HL-60/S4 treated with retinoic acid at 250 ng/mL for 4 days and 3 days (cell line): ENCODE results near the gene S100A11.

Source experiments
- in situ Hi-C: fragments of 300-500 bp; cut with MboI; formaldehyde crosslinking; loops from 2 replicates; pipeline ENCODE4 v1.7.0; 2022; ENCODE audit warnings: low sequenced_read_pairs

S100A11 gene

DNA sequence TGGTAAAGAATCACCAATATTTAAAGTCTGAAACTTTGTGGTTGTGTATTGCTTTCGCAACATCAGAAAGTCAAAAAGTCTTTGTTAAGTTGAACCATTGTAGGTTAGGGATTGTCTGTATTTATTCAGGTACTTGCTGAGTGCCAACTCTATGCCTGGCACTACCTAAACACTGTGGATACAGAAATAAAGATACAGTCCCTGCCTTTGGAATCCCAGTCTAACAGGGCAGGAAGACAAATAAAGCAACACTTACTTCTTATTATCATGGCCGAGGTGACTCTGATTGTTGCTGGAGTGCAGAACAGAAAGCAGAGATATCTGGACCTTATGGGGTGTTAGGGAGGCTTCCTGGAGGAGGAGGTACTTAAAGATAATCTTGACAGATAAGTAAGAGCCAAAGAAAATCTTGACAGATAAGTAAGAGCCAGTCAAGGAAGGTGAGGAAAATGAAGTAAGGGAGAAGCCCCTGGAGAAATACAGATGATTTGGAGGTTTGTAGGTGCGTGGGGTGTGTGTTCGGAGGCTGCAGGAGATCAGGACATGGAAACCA lies 31.4 kb downstream of the S100A11 start:
- in situ Hi-C loops, result no loop called here

DNA sequence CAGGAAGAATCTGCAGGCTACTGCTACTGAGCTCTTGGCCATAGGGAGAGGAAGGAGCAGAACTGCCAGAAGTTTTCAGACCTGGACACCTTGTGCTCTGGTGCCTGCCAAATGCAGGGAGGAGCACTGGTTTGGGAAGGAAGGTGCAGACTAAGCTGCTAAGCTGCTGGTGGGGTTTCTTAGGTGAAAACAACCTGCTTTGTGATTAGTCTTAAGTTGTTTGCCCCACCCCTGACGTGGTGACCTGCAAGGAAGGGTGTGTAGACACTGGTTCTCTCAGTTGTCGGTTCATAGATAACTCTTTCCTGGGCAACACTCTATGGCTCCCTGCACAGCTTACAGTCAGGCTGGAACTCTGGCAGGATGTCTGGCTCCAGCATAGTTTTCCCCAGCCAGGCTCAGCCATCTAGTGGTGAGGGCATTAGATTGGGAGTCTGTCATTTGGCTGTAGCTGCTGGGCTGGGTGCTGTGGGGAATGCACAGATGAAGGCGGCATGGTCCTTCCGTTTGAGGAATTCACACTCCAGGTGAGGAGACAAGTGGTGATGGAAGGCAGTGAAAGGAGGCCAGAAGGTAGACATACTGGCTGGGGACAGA lies 32.9 kb downstream of the S100A11 start:
- in situ Hi-C loops, result no loop called here

DNA sequence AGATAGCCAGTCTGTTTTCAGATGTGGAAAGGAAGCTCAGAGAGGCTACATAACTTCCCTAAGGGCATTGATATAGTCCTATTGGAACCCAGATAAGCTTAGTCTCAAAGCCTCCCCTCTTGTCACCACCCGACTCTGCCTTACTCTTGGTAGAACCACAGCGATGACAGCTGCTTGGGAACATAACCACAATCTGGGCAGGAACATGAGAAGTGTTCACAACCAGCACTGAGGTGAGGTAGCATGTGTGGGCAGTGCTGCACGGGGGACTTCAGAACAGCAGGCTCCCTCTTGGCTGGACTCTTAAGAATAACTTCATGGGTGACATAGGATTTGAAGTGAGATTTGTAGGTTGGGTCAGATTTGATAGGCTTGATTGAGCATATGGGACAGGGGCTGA lies 33.8 kb downstream of the S100A11 start:
- in situ Hi-C loops, result no loop called here

DNA sequence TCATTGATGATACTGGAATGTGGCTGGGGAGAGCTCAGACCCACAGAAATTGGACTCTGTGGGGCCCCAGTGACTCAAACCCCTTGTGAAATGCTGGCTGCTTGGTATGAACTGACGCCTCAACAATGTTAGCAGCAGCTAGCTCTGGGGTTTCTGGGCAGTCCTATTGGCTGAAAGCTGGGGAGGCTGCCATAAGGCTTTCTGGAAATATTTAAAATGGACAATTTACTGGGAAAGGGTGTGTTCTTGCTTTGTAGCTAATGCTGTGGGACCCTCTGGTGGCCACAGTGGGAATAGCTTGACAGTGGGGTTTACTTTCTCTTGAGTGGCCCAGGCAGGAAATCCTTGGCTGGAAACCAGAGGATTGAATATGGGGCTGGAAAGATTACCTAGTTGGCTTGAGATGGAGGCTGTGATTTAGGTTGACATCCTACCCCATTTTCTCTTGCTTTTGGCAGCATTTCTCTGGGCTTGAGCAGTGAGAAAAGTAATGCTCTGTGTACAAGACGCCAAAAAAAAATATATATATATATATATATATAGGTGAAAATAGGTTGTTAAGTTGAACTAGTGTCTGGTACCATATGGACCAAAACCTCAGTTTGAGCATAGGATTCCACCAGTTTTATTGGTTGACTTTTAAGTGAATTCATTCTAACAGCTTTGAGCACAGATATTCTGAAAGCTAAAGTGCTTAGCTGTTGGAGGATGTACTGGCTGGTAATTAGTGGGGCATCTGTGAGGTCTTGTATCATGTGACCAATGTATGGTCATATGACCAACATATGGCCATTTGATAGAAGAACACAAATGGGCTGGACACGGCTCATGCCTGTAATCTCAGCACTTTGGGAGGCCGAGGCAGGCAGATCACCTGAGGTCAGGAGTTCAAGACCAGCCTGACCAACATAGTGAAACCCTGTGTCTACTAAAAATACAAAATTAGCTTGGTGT lies 34.9 kb downstream of the S100A11 start:
- in situ Hi-C loops, result no loop called here

DNA sequence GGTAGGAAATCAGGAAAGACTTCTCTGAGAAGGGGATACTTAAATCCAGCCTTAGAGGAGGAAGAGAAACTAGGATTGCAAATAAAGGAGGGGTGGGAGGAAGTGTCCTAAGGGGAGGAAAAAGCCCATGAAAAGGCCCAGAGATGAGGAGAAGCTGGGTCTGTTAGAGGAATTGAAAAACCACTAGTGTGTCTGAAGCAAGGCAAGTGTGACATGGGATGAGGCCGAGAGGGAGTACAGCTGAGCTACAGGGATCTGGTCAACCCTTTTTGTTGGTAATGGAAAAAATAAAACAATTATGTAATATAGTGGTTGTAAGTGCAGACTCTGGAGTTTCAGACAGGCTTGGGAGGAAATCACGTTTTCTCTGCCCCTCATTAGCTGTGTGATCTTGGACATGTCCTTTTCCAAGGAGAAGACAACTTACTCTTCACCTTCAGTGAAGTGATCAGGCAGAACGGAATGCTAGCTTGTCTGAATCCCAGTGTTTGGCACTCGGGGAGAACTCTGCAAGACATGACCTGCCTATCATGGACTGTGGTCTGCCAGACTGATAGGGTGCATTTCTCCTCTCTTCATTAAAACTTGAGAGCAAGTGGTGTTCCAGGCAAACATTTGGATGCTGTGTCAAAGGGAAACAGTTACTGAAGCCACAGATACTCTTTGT lies 35.7 kb downstream of the S100A11 start:
- in situ Hi-C loops, result no loop called here

- in situ Hi-C loops, result no loop called here
These were observed 38.0 kb downstream of the S100A11 start for GRCh38 chr1:151998611-151999362.

- in situ Hi-C loops, result no loop called here
These were observed 39.6 kb downstream of the S100A11 start for GRCh38 chr1:151997284-151997570.

GRCh38 chr1:151995774-151996173 lies 41.0 kb downstream of the S100A11 start:
- in situ Hi-C loops, result no loop called here

DNA sequence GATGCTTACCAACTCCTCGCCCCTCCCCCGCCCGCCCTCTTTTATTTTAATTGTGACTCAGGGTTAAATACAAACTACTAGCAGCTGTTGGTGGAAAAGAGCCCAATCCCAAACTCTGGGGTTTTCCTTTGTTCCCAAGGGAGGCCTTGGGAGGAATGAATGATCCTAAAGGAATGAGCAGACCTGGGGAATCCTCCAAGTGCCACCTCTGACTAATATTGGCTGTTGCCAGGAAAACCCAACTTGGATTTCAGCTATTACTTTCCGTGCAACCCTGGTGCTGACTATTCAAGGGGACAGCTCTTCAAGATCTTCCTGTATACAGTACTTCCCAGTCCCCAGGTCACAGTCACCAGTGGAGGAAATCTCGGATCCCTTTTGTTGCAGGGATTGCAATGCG lies 41.8 kb downstream of the S100A11 start:
- in situ Hi-C loops, result no loop called here

GRCh38 chr1:151993734-151994496 lies 42.9 kb downstream of the S100A11 start, which contains the start of gene S100A10:
Gene S100A10, minus strand, starts transcription at chr1:151993859. Its CDS starts 7,629 bp downstream, at chr1:151986230.
- in situ Hi-C loops, result no loop called here

GRCh38 chr1:151993084-151993733 lies 43.6 kb downstream of the S100A11 start:
- in situ Hi-C loops, result no loop called here

- in situ Hi-C loops, result no loop called here
These were observed 44.3 kb downstream of the S100A11 start for GRCh38 chr1:151992303-151993083.

DNA sequence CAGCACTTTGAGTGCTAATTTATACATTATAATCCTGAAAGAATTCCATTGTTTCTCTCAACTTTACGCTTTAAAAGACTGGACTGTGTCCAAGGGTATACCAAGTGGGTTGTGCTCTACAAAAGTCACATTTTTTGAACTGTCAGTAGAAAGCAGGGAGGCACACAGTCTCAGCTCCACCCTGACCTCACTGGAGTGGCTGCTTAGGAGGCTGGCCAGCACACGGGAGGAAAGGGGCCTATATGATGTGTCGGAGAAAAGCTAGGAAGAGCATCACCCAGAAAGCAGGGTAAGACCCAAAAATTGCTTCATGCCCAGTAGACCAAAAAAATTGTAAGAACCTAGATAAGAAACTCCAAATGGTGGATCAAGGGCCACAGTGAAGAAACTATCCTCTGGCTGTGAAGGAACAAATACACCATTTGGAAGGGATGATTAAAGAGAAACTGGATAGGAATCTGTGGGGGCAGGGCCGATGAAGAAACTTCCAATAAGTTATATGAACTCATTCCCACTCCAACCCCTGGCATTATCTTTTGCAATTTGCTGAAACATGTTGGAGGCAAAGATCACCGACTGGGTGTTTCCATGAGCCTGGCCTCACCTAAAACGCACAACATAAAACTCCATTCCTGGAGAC lies 45.0 kb downstream of the S100A11 start:
- in situ Hi-C loops, result no loop called here

- in situ Hi-C loops, result no loop called here
These were observed 46.0 kb downstream of the S100A11 start for GRCh38 chr1:151990856-151991198.

- in situ Hi-C loops, result no loop called here
These were observed 46.5 kb downstream of the S100A11 start for GRCh38 chr1:151990058-151990855.

- in situ Hi-C loops, result no loop called here
These were observed 47.5 kb downstream of the S100A11 start for GRCh38 chr1:151989211-151989862.

DNA sequence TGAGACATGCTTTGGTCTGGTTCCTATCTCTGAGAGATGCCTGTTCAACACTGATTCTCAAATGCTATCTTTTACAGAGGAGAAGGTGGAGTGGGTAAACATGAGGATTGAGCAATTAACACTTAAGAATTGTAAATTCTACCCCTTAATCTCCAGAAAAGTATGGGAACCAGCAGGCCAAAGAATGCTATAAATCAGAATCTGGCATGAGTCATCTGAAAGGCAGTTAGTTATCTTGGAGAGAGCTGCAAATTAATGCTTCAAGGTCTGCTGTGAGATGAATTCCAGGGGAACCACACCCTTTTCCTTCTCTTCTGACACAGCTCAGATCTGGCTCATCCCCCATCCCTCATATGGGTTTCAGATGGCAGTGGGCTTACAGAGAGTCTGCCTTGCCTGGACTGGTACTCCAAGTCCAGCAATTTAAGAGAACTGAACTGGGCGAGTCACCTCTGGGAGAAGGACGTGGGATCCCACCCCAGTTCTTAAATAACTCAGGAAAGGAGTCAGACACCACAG lies 48.3 kb downstream of the S100A11 start:
- in situ Hi-C loops, result no loop called here
